B cell (primary cell): ENCODE measurements around the gene CMTM3.

Experiments used
- CTCF ChIP-seq: fragments of 200-600 bp; IDR thresholded peaks from one replicate; pipeline ENCODE4 v1.8.0; 2022; ENCODE audit warnings: antibody characterized with exemption, mild to moderate bottlenecking
- EZH2 ChIP-seq: IDR thresholded peaks from 2 replicates; pipeline ENCODE4 v1.6.1; 2012; ENCODE audit warnings: borderline replicate concordance, low read depth, mild to moderate bottlenecking, moderate library complexity, low read length; ENCODE audit not compliant: insufficient read depth, poor library complexity, severe bottlenecking

- no peak for TF ChIP-seq CTCF
- TF ChIP-seq EZH2, result no peak
These were observed 35.4 kb upstream of the CMTM3 start for GRCh38 chr16:66569131-66569530.
